Gastroesophageal sphincter (tissue), 4 donors: ENCODE measurements around the gene CCDC167. TPM values are rescaled to one million over a fixed set of nuclear protein-coding genes. Genes with fewer than 3 reads are reported as not detected.

Source experiments
- ATAC-seq: fragments of 150-250 bp; one replicate; pipeline ENCODE4 v1.9.1; 2016; ENCODE audit warnings: mild to moderate bottlenecking, moderate library complexity
- H3K27ac ChIP-seq, 4 donors: fragments of 200-600 bp; sonication (generic) in 3 of 4; 1 replicate in 3 of 4; 2 replicates in 1 of 4; pipeline ENCODE4 v1.5.1; 2016 to 2019
- H3K27me3 ChIP-seq: fragments of 200-600 bp; sonication (generic); one replicate; pipeline ENCODE4 v1.5.1; 2019
- H3K36me3 ChIP-seq, 2 donors: fragments of 200-600 bp; sonication (generic); one replicate each; pipeline ENCODE4 v1.5.1; 2019; ENCODE audit warnings: control low read depth in 1 of 2
- H3K4me1 ChIP-seq, 3 donors: fragments of 200-600 bp; sonication (generic); 1 replicate in 2 of 3; 2 replicates in 1 of 3; pipeline ENCODE4 v1.5.1; 2016 to 2019; ENCODE audit warnings: control low read depth in 2 of 3
- H3K4me3 ChIP-seq, 2 donors: fragments of 200-600 bp; sonication (generic); one replicate each; pipeline ENCODE4 v1.5.1; 2019; ENCODE audit warnings: mild to moderate bottlenecking in 1 of 2, moderate library complexity in 1 of 2
- H3K9me3 ChIP-seq, 3 donors: fragments of 200-600 bp; sonication (generic); one replicate each; pipeline ENCODE4 v1.5.1; 2017 to 2019; ENCODE audit warnings: control low read depth in 2 of 3
- CTCF ChIP-seq, 4 experiments: fragments of 200-600 bp in 2 of 4; fragments of 450-650 bp in 2 of 4; sonication (generic) in 1 of 4; IDR thresholded peaks; one replicate each; pipeline ENCODE4 v1.5.1; 2017 to 2019; ENCODE audit warnings: antibody characterized with exemption in 4 of 4, mild to moderate bottlenecking in 2 of 4, moderate library complexity in 2 of 4
- EP300 ChIP-seq: sonication (generic); formaldehyde crosslinking; IDR thresholded peaks from one replicate; pipeline ENCODE4 v1.6.1; 2017; ENCODE audit warnings: antibody characterized with exemption, mild to moderate bottlenecking
- POLR2A ChIP-seq, 2 donors: fragments of 450-650 bp; IDR thresholded peaks; one replicate each; pipeline ENCODE4 v1.6.1; 2017; ENCODE audit warnings: antibody characterized with exemption in 2 of 2, mild to moderate bottlenecking in 2 of 2, moderate library complexity in 1 of 2
- POLR2AphosphoS5 ChIP-seq: sonication (generic); formaldehyde crosslinking; IDR thresholded peaks from one replicate; pipeline ENCODE4 v1.6.1; 2017; ENCODE audit warnings: antibody characterized with exemption
- WGBS, 2 donors: methylation state at CpG; one replicate each; pipeline ENCODE4 v1.1.5; 2018; ENCODE audit warnings: low coverage in 1 of 2; 5-methylcytosine and 5-hydroxymethylcytosine counted together
- total RNA-seq, 4 donors: library from RNA; depleted of rRNA; stranded (reverse); fragments of >200 nt; gene quantifications; one replicate each; pipeline ENCODE4 v1.1.0, GENCODE V29; 2016

The CCDC167 gene
- total RNA-seq, 4 donors from 2014 or later: 10.6 to 16.2 (median 14.3) TPM

GRCh38 chr6:37456816-37457560 is 42.7 kb downstream of the CCDC167 start:
- TF ChIP-seq POLR2AphosphoS5: peak; percentile 22
- no peak for TF ChIP-seq POLR2A (IDR thresholded peaks at IDR 0.05)
- no peak for TF ChIP-seq CTCF (IDR thresholded peaks at IDR 0.05)
- H3K4me3 ChIP-seq: no peak overlapping the region
- H3K36me3 ChIP-seq: peaks cover 1 to 88% of the 10 kb centered on the region in 2 donors
- ATAC-seq: peak; percentile 58
- H3K4me1 ChIP-seq: peaks cover 0 to 32% (median 0%) of the 10 kb centered on the region in 3 donors
- no peaks in the 10 kb centered on the region for H3K9me3 ChIP-seq
- no peak overlapping the region for H3K27ac ChIP-seq
- WGBS, 2 donors: 9 to 35% methylated on average over 5 to 6 of the region's 6 CpGs
- no peaks in the 10 kb centered on the region for H3K27me3 ChIP-seq

GRCh38 chr6:37456126-37456525 is 43.6 kb downstream of the CCDC167 start:
- Histone ChIP-seq H3K27me3 (no peaks in the 10 kb centered on the region), H3K4me1 (peaks cover 0 to 32% (median 0%) of the 10 kb centered on the region in 3 donors), H3K4me3 (no peak overlapping the region), H3K27ac (no peak overlapping the region), H3K36me3 (peaks cover 0 to 88% of the 10 kb centered on the region in 2 donors), H3K9me3 (no peaks in the 10 kb centered on the region)
- 52 to 61% methylated on average over 4 to 5 of the region's 6 CpGs for WGBS, 2 donors
- TF ChIP-seq POLR2AphosphoS5 (no peak), POLR2A (IDR thresholded peaks at IDR 0.05) (no peak), CTCF (IDR thresholded peaks at IDR 0.05) (no peak), EP300 (no peak)
- ATAC-seq: no peak

GRCh38 chr6:37454420-37455140 is 45.1 kb downstream of the CCDC167 start:
- peak overlapping the region in 2 of 4 donors; percentile 6 to 13 for H3K27ac ChIP-seq
- 39 to 79% methylated on average over 3 to 8 of the region's 8 CpGs for WGBS, 2 donors
- H3K36me3 ChIP-seq: peaks cover 0 to 88% of the 10 kb centered on the region in 2 donors
- no peaks in the 10 kb centered on the region for H3K9me3 ChIP-seq
- no peaks in the 10 kb centered on the region for H3K27me3 ChIP-seq
- ATAC-seq: no peak
- no peak overlapping the region for H3K4me3 ChIP-seq
- peaks cover 0 to 32% (median 0%) of the 10 kb centered on the region in 3 donors for H3K4me1 ChIP-seq
- TF ChIP-seq EP300: no peak
- no peak for TF ChIP-seq CTCF (IDR thresholded peaks at IDR 0.05)
- TF ChIP-seq POLR2A (IDR thresholded peaks at IDR 0.05): no peak
- TF ChIP-seq POLR2AphosphoS5: no peak

- H3K4me3 ChIP-seq: no peak overlapping the region
- H3K27ac ChIP-seq: no peak overlapping the region
- no peak for TF ChIP-seq POLR2AphosphoS5
- TF ChIP-seq EP300: no peak
- no peak for TF ChIP-seq POLR2A (IDR thresholded peaks at IDR 0.05)
- TF ChIP-seq CTCF (IDR thresholded peaks at IDR 0.05): no peak
- ATAC-seq: no peak
- H3K4me1 ChIP-seq: peaks cover 0 to 30% (median 0%) of the 10 kb centered on the region in 3 donors
- H3K9me3 ChIP-seq: no peaks in the 10 kb centered on the region
- WGBS, 2 donors: 92 to 93% methylated on average over 3 of the region's 3 CpGs
- H3K36me3 ChIP-seq: peaks cover 0 to 91% of the 10 kb centered on the region in 2 donors
- no peaks in the 10 kb centered on the region for H3K27me3 ChIP-seq
Measured at GRCh38 chr6:37452522-37452921, 47.2 kb downstream of the CCDC167 start.
